ENCODE data around the gene ITM2C. TPM values are rescaled to one million over a fixed set of nuclear protein-coding genes. Genes with fewer than 3 reads are reported as not detected.

The ITM2C gene
- total and polyA plus RNA-seq, 2 of the 13 experiments (the other 11 are each of a cell fraction or from before 2014, with no cell fraction given): 70.5 to 270 TPM

GRCh38 chr2:230847883-230848388, 16.8 kb upstream of the ITM2C start (continued):
- TF ChIP-seq U2AF2 (IDR thresholded peaks at IDR 0.05; ENCODE audit: low read depth, low read length) (no peak), HIC2 (CRISPR knock-in tag; IDR thresholded peaks at IDR 0.05; ENCODE audit: low read depth) (no peak), ZNF775 (CRISPR knock-in tag; IDR thresholded peaks at IDR 0.05; ENCODE audit: borderline replicate concordance) (no peak), ZNF367 (CRISPR knock-in tag; IDR thresholded peaks at IDR 0.05; ENCODE audit: borderline replicate concordance) (0 out of 2 replicates have a peak, but pooled peaks have one; percentile 83), RORA (CRISPR knock-in tag; IDR thresholded peaks at IDR 0.05) (no peak), ERF (CRISPR knock-in tag; IDR thresholded peaks at IDR 0.05) (peak; percentile 71), HNRNPL (IDR thresholded peaks at IDR 0.05; ENCODE audit: low read depth, low read length) (no peak), ZFP62 (CRISPR knock-in tag; IDR thresholded peaks at IDR 0.05) (no peak), SMAD3 (CRISPR knock-in tag; IDR thresholded peaks at IDR 0.05) (no peak), MAF1 (CRISPR knock-in tag; IDR thresholded peaks at IDR 0.05; ENCODE audit: borderline replicate concordance) (0 out of 2 replicates have a peak, but pooled peaks have one; percentile 40), ZBTB21 (CRISPR knock-in tag; IDR thresholded peaks at IDR 0.05) (no peak), REPIN1 (CRISPR knock-in tag; IDR thresholded peaks at IDR 0.05; ENCODE audit: borderline replicate concordance, low read depth) (peak; percentile 84; the same call in 1 of the 2 replicates)
- TF ChIP-seq, protein P1, sequence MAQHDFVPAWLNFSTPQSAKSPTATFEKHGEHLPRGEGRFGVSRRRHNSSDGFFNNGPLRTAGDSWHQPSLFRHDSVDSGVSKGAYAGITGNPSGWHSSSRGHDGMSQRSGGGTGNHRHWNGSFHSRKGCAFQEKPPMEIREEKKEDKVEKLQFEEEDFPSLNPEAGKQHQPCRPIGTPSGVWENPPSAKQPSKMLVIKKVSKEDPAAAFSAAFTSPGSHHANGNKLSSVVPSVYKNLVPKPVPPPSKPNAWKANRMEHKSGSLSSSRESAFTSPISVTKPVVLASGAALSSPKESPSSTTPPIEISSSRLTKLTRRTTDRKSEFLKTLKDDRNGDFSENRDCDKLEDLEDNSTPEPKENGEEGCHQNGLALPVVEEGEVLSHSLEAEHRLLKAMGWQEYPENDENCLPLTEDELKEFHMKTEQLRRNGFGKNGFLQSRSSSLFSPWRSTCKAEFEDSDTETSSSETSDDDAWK (CRISPR knock-in tag; IDR thresholded peaks at IDR 0.05): no peak
- TF ChIP-seq, protein P2, sequence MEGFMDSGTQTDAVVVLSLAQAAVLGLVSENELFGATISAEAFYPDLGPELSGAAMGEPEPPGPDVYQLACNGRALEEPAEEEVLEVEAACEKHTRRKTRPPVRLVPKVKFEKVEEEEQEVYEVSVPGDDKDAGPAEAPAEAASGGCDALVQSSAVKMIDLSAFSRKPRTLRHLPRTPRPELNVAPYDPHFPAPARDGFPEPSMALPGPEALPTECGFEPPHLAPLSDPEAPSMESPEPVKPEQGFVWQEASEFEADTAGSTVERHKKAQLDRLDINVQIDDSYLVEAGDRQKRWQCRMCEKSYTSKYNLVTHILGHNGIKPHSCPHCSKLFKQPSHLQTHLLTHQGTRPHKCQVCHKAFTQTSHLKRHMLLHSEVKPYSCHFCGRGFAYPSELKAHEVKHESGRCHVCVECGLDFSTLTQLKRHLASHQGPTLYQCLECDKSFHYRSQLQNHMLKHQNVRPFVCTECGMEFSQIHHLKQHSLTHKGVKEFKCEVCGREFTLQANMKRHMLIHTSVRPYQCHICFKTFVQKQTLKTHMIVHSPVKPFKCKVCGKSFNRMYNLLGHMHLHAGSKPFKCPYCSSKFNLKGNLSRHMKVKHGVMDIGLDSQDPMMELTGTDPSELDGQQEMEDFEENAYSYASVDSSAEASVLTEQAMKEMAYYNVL (CRISPR knock-in tag; IDR thresholded peaks at IDR 0.05; ENCODE audit: borderline replicate concordance): no peak
- TF ChIP-seq, protein P3, sequence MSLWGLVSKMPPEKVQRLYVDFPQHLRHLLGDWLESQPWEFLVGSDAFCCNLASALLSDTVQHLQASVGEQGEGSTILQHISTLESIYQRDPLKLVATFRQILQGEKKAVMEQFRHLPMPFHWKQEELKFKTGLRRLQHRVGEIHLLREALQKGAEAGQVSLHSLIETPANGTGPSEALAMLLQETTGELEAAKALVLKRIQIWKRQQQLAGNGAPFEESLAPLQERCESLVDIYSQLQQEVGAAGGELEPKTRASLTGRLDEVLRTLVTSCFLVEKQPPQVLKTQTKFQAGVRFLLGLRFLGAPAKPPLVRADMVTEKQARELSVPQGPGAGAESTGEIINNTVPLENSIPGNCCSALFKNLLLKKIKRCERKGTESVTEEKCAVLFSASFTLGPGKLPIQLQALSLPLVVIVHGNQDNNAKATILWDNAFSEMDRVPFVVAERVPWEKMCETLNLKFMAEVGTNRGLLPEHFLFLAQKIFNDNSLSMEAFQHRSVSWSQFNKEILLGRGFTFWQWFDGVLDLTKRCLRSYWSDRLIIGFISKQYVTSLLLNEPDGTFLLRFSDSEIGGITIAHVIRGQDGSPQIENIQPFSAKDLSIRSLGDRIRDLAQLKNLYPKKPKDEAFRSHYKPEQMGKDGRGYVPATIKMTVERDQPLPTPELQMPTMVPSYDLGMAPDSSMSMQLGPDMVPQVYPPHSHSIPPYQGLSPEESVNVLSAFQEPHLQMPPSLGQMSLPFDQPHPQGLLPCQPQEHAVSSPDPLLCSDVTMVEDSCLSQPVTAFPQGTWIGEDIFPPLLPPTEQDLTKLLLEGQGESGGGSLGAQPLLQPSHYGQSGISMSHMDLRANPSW (CRISPR knock-in tag; IDR thresholded peaks at IDR 0.05; ENCODE audit: borderline replicate concordance): no peak
- TF ChIP-seq, protein P4, sequence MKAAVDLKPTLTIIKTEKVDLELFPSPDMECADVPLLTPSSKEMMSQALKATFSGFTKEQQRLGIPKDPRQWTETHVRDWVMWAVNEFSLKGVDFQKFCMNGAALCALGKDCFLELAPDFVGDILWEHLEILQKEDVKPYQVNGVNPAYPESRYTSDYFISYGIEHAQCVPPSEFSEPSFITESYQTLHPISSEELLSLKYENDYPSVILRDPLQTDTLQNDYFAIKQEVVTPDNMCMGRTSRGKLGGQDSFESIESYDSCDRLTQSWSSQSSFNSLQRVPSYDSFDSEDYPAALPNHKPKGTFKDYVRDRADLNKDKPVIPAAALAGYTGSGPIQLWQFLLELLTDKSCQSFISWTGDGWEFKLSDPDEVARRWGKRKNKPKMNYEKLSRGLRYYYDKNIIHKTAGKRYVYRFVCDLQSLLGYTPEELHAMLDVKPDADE (CRISPR knock-in tag; IDR thresholded peaks at IDR 0.05): no peak
- TF ChIP-seq, protein P5, sequence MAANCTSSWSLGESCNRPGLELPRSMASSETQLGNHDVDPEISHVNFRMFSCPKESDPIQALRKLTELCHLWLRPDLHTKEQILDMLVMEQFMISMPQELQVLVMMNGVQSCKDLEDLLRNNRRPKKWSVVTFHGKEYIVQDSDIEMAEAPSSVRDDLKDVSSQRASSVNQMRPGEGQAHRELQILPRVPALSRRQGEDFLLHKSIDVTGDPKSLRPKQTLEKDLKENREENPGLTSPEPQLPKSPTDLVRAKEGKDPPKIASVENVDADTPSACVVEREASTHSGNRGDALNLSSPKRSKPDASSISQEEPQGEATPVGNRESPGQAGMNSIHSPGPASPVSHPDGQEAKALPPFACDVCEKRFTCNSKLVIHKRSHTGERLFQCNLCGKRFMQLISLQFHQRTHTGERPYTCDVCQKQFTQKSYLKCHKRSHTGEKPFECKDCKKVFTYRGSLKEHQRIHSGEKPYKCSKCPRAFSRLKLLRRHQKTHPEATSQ (CRISPR knock-in tag; IDR thresholded peaks at IDR 0.05; ENCODE audit: borderline replicate concordance): no peak
